HG03064 (cell line): Measurements from ENCODE around the gene EP300.
"Not testable (repeated sequence)": the region's sequence is repeated elsewhere in the genome, so short reads cannot be mapped to it uniquely, and the experiment has no call there.

Source experiments
- ATAC-seq: cut with Tn5 transposase; IDR thresholded peaks from one replicate; pipeline ENCODE4 v1.9.1; 2021; ENCODE audit warnings: low read depth; ENCODE audit not compliant: unreplicated experiment

The EP300 gene

DNA sequence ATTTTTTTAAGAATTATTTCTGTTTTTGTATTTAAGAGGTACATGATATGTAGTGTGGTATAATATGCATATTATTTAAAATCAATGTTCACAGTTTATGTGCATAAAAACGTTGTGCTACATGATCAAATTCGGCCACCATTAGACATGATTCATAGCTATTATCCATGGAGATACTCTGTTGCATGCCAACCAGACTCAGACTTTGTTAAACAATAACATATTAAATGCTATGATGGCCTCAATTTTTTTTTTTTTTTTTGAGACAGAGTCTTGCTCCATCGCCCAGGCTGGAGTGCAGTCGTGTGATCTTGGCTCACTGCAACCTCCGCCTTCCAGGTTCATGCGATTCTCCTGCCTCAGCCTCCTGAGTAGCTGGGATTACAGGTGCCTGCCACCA, 53.5 kb downstream of the EP300 start:
- ATAC-seq, result not testable (repeated sequence)

DNA sequence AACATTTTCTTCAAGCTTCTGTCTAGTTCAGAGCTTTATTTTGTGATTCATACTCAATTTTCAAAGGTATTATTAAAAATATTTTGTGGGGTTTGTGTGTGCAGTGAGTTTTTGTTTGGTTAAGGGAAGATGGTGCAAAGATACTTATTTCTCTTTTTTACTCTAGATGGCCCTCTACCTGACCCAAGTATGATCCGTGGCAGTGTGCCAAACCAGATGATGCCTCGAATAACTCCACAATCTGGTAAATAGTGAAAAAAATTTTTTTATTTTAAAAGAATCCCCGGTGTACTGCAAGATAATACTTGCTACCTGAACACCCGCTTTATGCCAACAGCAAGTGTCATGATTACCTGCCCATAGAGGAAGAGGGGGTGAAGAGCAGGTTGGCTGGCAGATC, 54.2 kb downstream of the EP300 start:
- no peak for ATAC-seq

DNA sequence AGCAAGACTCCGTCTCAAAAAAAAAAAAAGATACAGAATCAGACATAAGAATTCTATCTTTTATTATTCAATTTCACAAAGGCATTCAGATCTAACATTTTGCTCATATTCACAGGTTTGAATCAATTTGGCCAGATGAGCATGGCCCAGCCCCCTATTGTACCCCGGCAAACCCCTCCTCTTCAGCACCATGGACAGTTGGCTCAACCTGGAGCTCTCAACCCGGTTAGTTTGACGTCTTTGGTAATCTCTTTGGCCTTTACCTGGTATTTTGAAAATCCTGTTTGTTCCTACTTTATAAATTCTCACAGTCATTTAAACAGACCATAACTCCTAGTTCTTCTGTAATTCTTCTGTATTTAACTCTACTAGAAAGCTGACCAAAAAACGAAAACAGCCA, 55.3 kb downstream of the EP300 start:
- ATAC-seq, result no peak

DNA sequence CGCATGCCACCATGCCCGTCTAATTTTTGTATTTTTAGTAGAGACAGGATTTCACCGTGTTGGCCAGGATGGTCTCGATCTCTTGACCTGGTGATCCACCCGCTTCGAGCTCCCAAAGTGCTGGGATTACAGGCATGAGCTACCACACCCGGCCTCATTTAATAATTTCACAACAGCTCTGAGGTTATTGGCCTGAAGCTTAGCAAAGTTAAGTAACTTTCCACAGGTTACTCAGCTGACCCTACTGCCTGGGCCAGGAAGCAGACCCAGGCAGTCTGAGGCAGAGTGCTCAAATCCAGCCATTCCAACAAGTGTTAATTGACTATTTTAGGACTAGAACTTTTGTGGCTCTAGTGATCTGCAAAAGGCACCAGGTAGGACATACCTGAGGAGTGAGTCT, 60.5 kb downstream of the EP300 start:
- ATAC-seq, result no peak

DNA sequence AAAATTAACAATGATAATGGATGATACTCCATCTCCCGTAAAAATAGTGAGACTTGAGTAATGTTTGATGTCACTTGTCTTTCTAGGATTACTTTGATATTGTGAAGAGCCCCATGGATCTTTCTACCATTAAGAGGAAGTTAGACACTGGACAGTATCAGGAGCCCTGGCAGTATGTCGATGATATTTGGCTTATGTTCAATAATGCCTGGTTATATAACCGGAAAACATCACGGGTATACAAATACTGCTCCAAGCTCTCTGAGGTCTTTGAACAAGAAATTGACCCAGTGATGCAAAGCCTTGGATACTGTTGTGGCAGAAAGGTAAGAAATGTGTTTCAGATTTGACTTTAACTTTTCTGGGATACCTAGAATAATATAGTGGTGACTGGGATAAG, 64.7 kb downstream of the EP300 start:
- no peak for ATAC-seq

DNA sequence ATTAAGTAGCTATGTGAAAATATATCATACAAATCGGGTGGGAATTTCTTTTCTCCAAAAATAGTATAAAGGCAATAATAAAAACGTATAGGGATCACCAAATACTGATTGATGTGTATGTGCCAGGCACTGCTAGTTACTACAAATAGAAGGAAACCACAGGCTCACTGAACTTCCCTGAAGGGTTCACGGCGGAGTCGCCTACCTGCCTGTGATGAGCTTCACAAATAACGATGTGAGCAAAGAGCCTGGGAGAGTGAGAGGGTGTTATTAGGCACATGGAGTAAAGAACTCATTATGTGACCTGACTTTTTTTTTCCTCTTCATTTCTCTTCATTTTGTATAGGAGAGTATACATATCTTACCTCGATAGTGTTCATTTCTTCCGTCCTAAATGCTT, 76.8 kb downstream of the EP300 start:
- no peak for ATAC-seq

DNA sequence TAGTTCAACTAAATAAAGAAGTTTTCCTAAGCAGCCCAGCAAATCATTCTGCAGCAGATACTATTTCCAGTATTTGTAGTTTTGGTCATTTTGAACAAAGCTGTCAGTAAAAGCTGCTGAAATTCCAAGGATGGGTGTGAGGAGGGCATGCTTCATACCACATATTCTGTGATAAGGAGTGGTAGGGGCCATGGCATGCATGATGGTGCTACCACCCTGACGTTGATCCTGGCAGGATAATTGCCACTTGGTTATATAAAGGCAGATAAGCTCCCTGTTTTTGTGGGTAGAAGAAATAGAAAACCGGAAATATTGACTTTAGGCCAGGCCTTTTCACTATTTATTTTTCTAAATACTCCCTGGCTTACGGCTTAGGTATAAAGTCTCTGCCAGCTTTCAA, 79.6 kb downstream of the EP300 start:
- ATAC-seq, result no peak

DNA sequence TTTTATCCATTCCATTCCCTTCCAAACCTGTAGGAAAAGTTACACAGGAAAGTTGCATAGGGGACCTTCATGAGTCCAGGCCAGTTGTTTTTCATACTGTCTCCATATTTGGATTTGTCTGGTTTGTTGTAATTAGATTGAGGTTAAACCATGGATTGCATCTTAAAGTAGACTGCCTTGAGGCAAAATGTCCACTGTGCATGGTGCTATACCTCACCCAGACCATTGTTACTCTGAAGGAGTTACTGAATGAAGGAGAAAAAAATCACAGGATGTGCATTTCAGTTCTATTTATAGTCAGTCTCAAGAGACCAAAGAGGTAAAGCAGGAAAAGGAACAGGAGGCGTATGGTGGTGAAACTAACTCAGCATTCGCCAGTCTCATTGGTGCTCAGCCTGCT, 83.2 kb downstream of the EP300 start:
- no peak for ATAC-seq

DNA sequence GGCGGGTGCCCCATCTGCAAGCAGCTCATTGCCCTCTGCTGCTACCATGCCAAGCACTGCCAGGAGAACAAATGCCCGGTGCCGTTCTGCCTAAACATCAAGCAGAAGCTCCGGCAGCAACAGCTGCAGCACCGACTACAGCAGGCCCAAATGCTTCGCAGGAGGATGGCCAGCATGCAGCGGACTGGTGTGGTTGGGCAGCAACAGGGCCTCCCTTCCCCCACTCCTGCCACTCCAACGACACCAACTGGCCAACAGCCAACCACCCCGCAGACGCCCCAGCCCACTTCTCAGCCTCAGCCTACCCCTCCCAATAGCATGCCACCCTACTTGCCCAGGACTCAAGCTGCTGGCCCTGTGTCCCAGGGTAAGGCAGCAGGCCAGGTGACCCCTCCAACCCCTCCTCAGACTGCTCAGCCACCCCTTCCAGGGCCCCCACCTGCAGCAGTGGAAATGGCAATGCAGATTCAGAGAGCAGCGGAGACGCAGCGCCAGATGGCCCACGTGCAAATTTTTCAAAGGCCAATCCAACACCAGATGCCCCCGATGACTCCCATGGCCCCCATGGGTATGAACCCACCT, 84.7 kb downstream of the EP300 start:
- no peak for ATAC-seq

DNA sequence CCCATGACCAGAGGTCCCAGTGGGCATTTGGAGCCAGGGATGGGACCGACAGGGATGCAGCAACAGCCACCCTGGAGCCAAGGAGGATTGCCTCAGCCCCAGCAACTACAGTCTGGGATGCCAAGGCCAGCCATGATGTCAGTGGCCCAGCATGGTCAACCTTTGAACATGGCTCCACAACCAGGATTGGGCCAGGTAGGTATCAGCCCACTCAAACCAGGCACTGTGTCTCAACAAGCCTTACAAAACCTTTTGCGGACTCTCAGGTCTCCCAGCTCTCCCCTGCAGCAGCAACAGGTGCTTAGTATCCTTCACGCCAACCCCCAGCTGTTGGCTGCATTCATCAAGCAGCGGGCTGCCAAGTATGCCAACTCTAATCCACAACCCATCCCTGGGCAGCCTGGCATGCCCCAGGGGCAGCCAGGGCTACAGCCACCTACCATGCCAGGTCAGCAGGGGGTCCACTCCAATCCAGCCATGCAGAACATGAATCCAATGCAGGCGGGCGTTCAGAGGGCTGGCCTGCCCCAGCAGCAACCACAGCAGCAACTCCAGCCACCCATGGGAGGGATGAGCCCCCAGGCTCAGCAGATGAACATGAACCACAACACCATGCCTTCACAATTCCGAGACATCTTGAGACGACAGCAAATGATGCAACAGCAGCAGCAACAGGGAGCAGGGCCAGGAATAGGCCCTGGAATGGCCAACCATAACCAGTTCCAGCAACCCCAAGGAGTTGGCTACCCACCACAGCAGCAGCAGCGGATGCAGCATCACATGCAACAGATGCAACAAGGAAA, 85.4 kb downstream of the EP300 start:
- no peak for ATAC-seq

DNA sequence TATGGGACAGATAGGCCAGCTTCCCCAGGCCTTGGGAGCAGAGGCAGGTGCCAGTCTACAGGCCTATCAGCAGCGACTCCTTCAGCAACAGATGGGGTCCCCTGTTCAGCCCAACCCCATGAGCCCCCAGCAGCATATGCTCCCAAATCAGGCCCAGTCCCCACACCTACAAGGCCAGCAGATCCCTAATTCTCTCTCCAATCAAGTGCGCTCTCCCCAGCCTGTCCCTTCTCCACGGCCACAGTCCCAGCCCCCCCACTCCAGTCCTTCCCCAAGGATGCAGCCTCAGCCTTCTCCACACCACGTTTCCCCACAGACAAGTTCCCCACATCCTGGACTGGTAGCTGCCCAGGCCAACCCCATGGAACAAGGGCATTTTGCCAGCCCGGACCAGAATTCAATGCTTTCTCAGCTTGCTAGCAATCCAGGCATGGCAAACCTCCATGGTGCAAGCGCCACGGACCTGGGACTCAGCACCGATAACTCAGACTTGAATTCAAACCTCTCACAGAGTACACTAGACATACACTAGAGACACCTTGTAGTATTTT, 86.1 kb downstream of the EP300 start:
- no peak for ATAC-seq

DNA sequence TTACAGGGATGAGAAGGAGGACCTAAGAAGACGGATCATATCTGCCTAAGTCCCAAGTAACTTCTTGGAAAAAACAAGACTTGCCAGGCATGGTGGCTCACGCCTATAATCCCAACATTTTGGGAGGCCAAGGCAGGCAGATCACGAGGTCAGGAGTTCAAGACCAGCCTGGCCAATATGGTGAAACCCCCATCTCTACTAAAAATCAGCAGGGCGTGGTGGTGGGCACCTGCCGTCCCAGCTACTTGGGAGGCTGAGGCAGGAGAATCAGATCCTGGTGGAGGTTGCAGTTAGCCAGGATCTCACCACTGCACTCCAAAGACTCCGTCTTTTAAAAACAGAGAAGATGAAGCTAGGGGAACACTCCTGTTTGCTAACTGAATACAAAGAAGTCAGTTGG, 88.0 kb downstream of the EP300 start:
- not testable (repeated sequence) for ATAC-seq

DNA sequence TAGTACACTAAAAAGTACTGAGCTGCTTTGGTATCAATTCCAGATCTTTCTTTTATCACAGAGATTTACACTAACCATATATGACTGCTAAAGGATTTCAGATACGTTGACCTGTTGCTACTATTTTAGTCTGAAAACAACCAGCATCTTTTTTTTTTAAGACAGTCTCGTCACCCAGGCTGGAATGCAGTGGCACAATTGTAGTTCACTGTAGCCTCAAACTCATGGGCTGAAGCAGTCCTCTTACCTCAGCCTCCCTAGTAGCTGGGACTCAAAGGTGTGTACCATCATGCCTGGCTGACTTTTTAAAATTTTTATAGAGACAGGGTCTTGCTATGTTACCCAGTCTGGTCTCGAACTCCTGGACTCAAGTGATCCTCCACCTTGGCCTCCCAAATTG, 88.5 kb downstream of the EP300 start:
- ATAC-seq, result no peak

DNA sequence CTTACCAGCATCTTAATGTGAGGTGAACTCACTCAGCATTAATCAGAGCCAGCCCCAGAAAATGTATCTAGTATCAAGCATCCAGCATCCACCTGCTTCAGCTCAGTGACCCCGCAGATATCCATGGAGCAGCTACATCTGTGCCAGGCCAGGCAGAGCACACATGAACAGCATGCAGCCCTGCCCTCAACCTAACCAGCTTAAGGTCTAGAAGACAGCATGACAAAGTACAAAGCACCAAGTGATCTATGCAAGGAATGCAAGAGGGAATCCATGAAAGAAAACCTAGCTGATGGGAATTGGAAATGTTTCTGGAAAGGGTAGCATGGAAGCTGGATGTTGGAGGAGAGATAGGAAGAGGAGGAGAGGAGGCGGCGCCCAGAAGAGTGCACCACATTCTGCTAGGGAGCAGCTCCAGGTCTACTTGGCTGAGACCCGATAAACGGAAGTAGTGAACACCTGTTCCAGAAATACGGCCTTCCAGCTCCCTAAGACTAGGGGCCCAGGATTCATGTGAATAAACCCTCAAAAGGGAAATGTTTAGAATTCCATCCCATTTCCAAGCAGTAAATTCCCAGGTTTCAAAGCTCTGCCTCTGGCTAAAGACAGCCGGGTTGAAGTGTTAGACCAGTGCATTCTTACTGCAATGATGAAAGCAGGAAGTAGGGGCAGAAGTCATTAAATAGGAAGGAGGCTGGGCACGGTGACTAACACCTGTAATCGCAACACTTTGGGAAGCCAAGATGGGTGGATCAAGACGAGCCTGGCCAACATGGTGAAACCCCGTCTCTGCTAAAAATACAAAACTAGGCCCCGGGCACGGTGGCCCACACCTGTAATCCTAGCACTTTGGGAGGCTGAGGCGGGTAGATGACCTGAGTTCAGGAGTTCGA, 89.2 kb downstream of the EP300 start:
- no peak for ATAC-seq

DNA sequence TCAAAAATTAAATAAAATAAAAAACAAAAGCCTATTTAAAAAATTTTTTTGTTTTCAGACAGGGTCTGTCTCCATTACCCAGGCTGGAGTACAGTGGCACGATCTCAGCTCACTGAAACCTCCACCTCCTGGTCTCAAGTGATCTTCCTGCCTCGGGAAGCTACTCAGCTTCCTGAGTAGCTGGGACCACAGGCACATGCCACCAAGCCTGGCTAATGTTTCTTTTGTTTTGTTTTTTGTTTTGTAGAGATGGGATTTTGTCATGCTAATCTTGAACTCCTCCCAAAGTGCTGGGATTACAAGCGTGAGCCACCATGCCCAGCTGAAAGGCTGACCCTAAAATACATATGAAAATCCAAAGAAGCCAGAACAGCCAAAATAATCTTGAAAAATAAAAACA, 92.3 kb downstream of the EP300 start:
- no peak for ATAC-seq

DNA sequence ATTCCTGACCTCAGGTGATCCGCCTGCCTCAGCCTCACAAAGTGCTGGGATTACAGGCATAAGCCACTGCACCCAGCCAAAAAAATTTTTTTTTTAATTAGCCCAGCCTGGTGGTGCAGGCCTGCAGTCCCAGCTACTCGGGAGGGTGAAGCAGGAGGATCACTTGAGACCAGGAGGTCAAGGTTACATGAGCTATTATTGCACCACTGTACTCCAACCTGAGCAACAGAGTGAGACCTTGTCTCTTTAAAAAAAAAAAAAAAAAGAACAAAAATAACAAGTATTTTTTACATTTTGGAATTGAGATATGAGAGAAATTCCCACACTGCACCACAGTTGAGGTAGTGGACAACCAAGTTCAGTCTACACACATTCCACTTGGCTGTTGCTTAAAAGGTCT, 99.1 kb downstream of the EP300 start:
- ATAC-seq, result no peak

DNA sequence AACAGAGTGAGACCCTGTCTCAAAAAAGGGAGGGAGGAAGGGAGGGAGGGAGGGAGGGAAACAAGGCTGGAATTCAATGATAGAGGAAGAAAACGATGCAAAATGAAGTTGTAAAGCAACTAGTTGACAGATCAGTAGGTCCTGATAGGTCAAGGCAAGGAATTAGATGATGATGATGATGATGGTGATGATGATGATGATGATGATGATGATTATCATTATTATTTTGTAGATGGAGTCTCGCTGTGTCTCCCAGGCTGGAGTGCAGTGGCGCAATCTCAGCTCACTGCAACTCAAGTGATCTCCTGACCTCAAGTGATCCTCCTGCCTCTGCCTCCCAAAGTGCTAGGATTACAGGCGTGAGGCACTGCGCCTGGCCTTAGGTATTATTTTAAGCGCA, 101.4 kb downstream of the EP300 start:
- ATAC-seq, result no peak

DNA sequence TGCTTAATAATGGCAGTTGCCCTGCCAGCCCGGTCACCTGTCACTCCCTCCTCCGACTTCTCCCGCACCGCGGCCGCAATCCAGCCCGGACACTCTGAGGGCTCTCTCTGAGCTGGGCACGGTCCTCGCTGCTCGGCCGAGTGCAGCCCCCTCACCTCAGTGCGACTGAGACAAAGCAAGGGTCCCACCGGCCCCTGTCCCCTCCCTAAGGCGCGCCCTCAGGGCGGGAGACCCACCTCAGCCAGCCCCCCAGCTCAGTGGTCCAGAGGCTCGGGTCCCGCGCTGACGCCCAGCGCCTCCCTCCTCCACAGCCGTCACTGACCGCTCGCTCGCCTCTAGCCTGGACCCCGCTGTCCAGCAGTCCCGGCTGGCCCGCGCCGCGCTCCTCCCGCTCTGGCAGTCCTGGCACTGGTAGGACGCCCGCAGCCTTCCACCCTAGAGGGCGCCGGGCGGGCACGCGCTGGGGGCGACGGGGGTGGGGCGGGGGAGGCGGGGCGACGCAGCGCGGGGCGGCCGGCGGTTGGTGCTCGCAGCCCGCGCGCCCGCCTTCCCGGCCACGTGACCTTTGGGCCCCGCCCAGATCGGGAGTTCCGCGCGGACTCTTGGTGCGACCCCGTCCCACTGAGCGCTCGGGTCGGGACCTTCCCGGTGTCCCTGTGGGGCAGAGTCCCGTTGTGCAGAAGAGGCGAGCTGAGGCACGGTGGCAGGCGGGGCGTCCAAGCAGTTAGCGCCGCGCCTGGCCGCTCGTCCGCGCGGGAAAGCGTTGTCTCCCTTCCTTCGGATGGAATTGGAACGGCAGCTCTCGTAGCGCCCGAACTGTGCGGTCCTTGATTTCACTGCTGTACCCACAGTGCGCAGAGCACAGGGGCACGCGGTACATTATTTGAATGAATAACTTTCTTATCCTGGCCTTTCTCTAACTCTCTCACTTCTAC, 104.9 kb downstream of the EP300 start:
- no peak for ATAC-seq

DNA sequence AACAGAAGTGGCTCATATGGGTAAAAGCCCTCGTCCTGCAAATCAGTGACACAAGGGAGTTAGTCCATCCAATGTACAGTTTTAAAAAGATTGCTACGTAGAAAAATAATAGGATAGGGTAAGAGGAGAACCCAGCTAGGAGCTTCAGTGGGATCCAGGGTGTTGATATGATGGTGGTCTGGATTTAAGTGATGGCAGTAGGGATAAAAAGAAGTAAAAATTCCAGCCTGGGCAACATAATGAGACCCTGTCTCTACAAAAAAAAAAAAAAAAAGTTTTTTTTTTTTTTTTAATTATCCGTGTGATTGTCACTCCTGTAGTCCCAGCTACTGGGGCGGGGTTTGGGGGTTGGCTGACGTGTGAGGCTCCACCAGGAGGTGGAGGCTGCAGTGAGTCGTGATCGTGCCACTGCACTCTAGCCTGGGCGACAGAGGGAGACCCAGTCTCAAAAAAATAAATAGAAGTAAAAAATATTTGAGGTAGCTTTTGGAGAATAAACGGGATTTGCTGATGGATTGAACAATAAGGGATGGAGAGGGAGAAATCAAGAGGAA, 105.7 kb downstream of the EP300 start:
- no peak for ATAC-seq

DNA sequence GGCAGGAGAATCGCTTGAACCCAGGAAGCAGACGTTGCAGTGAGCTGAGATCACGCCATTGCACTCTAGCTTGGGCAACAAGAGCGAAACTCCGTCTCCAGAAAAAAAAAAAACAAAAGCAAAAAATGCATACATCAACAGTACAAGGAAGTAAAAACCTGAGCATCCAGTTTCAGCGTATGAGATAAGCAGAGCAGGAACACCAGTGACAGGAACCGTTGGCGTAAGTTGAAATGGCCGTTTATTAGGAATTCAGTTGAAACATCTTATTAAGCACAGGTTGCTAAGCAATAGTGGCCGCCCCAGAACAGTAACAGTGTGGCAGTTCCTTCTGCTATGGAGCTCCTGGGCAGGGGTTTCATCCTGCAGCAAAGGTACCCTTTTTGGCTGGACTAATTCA, 108.7 kb downstream of the EP300 start:
- ATAC-seq, result no peak
